WTC11 (cell line): ENCODE data around the gene PPM1A.

Source experiments
- EMX1 ChIP-seq: fragments of 250-450 bp; sonication (Bioruptor Pico); IDR thresholded peaks from 2 replicates; pipeline ENCODE4 v1.8.0; 2021; ENCODE audit warnings: mild to moderate bottlenecking
- TF ChIP-seq, protein P1 (sequence below): sonication (generic); formaldehyde crosslinking; IDR thresholded peaks from 2 replicates; pipeline ENCODE4 v1.8.1; 2023; ENCODE audit warnings: mild to moderate bottlenecking, moderate library complexity, missing genetic modification reagents
- TF ChIP-seq, protein P2 (sequence below): sonication (generic); formaldehyde crosslinking; IDR thresholded peaks from 2 replicates; pipeline ENCODE4 v1.8.0; 2022; ENCODE audit warnings: mild to moderate bottlenecking, missing genetic modification reagents
- TF ChIP-seq, protein P3 (sequence below): fragments of 200-600 bp; IDR thresholded peaks from 2 replicates; pipeline ENCODE4 v1.8.0; 2022; ENCODE audit warnings: antibody characterized with exemption
- TF ChIP-seq, protein P4 (sequence below): sonication (generic); formaldehyde crosslinking; IDR thresholded peaks from 2 replicates; pipeline ENCODE4 v1.8.1; 2022; ENCODE audit warnings: low read depth, mild to moderate bottlenecking, moderate library complexity, missing genetic modification reagents, borderline replicate concordance

DNA sequence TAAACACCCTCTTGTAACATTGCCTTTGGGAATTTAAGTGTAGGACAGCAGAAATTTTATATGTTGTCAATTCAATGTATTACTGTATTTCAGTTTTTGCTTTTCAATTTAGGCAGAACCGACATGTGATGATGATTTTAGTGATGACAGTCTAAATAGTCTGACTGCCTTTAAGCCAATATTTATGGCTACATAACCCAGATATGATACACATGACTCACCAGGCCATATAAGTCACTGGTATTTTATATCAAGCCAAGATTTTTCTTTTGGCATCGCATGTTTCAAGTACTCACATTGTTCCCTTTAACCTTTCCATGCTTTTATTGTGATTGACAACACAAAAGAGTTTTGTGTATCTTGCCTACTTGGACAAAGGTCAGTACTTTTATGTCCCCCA lies 13.6 kb upstream of the PPM1A start:
- TF ChIP-seq, protein P1, sequence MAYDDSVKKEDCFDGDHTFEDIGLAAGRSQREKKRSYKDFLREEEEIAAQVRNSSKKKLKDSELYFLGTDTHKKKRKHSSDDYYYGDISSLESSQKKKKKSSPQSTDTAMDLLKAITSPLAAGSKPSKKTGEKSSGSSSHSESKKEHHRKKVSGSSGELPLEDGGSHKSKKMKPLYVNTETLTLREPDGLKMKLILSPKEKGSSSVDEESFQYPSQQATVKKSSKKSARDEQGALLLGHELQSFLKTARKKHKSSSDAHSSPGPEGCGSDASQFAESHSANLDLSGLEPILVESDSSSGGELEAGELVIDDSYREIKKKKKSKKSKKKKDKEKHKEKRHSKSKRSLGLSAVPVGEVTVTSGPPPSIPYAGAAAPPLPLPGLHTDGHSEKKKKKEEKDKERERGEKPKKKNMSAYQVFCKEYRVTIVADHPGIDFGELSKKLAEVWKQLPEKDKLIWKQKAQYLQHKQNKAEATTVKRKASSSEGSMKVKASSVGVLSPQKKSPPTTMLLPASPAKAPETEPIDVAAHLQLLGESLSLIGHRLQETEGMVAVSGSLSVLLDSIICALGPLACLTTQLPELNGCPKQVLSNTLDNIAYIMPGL (CRISPR knock-in tag): no peak
- TF ChIP-seq, protein P2, sequence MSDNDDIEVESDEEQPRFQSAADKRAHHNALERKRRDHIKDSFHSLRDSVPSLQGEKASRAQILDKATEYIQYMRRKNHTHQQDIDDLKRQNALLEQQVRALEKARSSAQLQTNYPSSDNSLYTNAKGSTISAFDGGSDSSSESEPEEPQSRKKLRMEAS (CRISPR knock-in tag): no peak
- TF ChIP-seq, protein P3, sequence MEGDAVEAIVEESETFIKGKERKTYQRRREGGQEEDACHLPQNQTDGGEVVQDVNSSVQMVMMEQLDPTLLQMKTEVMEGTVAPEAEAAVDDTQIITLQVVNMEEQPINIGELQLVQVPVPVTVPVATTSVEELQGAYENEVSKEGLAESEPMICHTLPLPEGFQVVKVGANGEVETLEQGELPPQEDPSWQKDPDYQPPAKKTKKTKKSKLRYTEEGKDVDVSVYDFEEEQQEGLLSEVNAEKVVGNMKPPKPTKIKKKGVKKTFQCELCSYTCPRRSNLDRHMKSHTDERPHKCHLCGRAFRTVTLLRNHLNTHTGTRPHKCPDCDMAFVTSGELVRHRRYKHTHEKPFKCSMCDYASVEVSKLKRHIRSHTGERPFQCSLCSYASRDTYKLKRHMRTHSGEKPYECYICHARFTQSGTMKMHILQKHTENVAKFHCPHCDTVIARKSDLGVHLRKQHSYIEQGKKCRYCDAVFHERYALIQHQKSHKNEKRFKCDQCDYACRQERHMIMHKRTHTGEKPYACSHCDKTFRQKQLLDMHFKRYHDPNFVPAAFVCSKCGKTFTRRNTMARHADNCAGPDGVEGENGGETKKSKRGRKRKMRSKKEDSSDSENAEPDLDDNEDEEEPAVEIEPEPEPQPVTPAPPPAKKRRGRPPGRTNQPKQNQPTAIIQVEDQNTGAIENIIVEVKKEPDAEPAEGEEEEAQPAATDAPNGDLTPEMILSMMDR: no peak
- TF ChIP-seq, protein P4, sequence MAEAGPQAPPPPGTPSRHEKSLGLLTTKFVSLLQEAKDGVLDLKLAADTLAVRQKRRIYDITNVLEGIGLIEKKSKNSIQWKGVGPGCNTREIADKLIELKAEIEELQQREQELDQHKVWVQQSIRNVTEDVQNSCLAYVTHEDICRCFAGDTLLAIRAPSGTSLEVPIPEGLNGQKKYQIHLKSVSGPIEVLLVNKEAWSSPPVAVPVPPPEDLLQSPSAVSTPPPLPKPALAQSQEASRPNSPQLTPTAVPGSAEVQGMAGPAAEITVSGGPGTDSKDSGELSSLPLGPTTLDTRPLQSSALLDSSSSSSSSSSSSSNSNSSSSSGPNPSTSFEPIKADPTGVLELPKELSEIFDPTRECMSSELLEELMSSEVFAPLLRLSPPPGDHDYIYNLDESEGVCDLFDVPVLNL (CRISPR knock-in tag): no peak
- TF ChIP-seq EMX1 (CRISPR knock-in tag): no peak
